NK-92 (cell line): ENCODE results near the gene C3orf22.

Source experiments
- DNase-seq: peaks from one replicate; lab custom pipeline; 2025; ENCODE audit not compliant: unreplicated experiment; lab: John Stamatoyannopoulos, UW

Gene C3orf22

GRCh38 chr3:126516152-126516935 lies 42.4 kb downstream of the C3orf22 start:
- DNase-seq, result no peak

DNA sequence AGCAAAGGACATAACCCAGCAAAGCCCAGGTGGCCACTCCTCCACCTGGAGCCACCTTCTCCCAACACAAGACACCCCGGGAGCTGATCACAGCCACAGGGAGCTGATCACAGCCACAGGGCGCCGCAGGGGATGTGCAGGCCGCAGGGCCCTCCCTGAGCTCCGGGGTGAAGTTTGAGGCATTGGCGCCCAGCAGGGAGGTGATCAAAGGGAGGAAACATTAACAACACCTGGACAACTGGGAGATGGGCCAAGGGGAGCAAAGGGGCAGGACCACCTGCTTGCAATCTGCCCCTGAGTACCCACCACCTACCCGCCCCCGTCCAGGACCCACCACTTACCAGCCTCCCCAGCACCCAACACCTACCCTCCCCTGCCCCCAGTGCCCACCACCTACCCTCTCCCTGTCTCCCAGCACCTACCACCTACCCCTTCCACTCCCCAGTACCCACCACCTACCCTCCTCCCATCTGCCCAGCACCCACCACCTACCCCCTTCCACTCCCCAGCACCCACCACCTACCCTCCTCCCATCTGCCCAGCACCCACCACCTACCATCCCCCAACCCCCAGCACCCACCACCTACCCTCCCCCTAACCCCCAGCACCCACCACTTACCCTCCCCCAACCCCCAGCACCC lies 43.5 kb downstream of the C3orf22 start:
- DNase-seq, result no peak

DNA sequence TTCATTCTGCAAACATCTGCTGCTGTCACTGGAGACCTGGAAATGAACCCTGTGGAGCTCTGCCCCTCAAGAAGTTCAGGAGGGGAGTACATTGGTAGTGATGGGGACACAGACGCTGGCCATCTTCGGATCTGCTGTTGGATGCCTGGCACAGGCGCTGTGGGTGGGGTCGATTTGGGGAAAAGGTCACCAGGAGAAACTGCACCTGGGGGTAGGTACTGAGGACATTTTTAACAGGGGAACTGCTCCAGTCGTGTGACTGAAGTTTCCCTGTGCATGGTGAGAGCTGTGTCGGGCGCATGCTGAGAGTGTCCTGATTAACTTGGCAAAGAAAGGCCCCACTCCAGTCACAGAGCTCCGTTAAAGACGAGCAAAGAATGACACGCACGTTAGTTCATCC lies 44.6 kb downstream of the C3orf22 start:
- DNase-seq, result no peak

- no peak for DNase-seq
Measured at GRCh38 chr3:126512916-126513650, 45.6 kb downstream of the C3orf22 start.

DNA sequence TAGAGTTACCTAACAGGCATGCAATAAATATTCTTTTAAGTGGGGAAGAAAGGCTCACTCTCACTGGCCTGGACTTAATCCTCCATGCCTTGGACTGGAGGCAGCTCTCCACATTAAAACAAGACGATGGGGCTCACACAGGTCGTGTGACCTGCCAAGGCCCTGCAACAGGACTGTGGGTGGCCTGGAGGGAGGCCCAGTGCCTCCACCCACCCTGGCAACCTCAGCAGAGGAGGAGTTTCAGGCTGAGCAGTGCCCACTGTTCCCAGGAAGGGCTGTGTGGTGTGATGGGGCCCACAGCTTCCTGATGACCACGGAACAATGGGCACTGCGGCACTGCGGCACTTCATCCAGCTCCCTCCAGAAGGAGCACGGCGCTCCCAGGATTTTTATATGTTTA lies 46.7 kb downstream of the C3orf22 start:
- no peak for DNase-seq

DNA sequence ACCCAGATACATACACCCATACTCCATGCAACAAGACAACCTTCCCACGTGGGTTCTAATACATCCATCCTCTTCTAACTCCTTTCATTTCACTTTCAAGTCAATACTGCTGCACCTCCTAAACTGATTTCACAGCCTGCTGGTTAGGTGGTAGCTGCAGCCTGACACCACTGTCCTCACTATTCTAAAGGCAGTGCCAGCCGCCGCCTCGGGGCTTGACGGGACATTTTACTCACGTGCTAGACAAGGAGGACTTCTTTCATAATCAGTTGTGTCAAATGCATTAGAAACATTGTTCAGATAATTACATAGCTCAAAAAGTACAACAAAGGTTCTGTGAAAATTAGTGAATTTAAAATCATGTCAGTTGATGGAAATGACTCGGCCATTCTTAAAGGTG lies 47.4 kb downstream of the C3orf22 start:
- no peak for DNase-seq

DNA sequence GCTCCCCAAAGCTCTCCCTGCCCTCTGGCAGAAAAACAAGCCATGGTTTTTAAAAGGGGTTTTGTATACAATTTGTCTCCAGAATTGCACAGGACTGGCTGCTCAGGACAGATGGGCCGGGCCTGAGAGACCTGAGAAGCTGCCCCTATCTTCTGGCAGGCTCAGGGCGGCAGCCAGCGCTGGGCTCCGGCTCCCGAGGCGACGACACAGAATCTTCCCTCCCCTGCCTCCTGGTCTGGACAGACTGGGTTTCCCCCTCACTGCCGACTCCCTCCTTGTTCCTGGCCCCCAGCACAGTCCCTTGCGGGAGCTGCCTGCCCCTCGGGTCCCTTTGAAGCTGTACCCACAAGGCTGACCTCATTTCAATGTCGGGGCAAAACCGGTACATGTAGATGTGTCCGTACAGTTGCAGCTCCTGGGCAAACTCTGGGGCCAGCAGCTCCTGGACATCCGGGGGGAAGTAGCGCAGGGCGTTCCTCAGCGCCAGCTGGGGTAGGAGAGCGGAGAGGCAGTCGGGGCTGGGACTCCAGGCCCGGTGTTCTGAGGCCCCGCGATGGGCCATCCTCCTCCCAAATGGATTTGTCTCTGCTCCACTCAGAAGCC lies 48.3 kb downstream of the C3orf22 start:
- no peak for DNase-seq

DNA sequence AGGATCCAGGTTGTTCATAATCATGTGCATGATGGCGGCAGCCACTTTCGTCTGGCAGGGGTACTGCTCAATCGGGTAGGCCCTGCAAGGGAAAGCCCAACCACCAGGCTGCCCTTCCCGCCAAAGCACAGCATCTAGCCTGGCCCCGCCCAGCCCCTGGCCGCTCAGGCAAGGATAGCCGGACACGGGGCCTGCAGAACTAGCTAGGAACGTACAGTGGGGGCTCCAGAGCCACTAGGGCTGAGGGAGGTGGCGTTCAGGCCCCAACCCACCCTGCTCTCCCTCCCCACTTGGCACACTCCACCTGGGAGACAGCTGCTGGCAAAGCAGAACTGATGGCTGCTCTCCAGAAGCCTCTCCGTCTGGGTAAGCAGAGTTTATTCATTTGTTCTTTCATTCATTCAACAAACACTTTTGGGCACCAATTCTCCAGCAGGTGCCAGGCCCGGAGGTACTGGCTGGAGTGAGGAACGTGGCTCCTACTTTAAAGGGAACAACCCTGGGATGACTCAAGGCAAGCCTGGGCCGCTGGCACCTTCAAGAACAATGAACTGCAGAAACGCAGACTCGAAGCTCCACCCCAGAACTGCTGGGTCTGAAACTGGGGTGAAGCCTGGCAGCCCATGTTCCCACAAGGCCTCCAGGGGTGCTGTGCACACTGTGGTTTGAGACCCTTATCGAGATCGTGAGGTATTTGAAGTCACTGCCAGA lies 49.0 kb downstream of the C3orf22 start:
- no peak for DNase-seq

- no peak for DNase-seq
Measured at GRCh38 chr3:126508564-126508964, 50.2 kb downstream of the C3orf22 start.

DNA sequence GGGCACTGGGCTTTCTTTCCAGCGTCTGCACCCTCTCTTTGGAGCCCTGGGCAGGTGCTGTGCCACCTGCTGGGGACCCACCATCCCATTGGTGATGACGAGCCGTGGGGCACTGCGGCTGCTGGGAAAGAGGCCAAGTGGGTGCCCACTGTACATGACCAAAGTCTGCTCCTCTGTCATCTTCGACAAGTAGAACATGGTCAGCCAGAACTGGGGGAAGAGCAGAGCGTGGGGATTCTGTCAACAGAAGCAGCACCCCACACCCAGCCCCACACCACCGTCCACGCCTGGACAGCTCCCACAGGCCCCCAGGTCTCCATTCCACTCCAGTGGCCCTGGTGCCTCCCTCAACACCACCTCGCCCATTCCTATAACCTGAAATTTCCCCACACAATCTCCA lies 50.8 kb downstream of the C3orf22 start:
- no peak for DNase-seq

DNA sequence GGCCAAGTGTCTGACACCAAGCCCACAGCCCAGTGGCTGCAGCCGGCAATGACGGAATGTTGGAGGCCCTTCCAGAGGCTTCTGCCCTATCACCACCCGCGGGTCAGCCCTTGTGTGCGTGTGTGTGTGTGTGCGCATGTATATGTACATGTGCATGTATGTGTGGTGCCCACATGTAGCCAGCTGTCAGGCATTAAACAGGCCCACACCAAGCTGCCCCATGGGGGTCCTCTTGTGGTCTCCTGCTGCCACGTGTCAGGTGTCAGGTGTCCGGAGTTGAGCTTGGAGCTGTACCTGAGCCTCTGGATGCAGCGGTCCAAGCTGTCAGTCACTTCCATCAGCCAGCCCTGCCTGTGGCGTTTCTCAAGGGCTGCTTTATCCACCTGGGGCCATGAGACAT lies 55.0 kb downstream of the C3orf22 start:
- DNase-seq, result no peak

DNA sequence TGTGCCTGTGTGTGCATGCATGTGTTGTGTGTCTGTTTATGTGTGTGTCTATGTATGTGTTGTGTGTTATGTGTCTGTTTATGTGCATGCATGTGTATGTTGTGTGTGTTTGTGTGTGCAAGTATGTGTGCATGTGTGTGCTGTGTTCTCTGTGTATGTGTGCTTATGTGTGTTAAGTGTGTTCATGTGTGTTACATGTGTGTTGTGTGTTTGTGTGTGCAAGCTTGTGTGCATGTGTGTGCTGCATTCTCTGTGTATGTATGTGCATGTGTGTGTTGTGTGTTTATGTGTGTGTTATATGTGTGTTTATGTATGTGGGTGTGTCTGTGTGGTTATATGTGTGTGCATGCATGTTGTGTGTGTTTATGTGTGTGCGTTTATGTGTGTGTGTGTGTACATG lies 56.1 kb downstream of the C3orf22 start:
- DNase-seq, result no peak

- no peak for DNase-seq
Measured at GRCh38 chr3:126501736-126502135, 57.0 kb downstream of the C3orf22 start.

DNA sequence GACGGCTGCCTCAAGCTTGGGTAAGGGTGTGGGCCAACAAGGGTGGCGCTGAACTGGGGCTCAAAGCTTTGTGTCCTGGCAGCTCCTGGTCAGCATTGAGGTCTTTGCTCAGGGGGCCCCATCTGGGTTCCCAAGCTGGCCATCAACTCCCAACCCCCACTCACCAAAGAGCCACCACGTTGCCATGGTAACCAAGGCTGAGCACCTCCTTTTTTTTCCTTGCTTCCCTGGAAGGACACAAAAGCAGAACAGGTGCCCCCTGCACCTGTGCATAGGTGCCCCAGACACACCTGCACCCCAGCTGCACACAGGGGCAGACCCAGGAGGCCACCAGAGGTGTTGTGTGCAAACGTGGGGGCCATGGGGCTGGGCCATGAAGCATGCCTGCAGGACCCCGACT lies 57.7 kb downstream of the C3orf22 start:
- no peak for DNase-seq

- DNase-seq, result no peak
Measured at GRCh38 chr3:126500016-126500415, 58.7 kb downstream of the C3orf22 start.
